Measurements from ENCODE around the gene MTRF1. TPM values are rescaled to one million over a fixed set of nuclear protein-coding genes. Genes with fewer than 3 reads are reported as not detected.
"Not testable (repeated sequence)": the region's sequence is repeated elsewhere in the genome, so short reads cannot be mapped to it uniquely, and the experiment has no call there.

MTRF1 gene
- total and polyA plus RNA-seq, 8 donors, result 11.3 to 26.9 (median 20.9) TPM

- Histone ChIP-seq H3K27ac (no peak overlapping the region), H3K4me3 (no peak overlapping the region), H3K4me1 (no peaks in the 10 kb centered on the region), H3K27me3 (no peaks in the 10 kb centered on the region), H3K9me3 (peaks cover 0 to 4% of the 10 kb centered on the region in 2 donors), H3K36me3 (no peaks in the 10 kb centered on the region)
- intact Hi-C loops (cut with DNase I), result no loop called here
- no peak for TF ChIP-seq CTCF (IDR thresholded peaks at IDR 0.05)
- no peak for DNase-seq
- no peak for ATAC-seq
Measured at GRCh38 chr13:41291246-41291645, 27.9 kb upstream of the MTRF1 start.

GRCh38 chr13:41289463-41289881 is 26.1 kb upstream of the MTRF1 start:
- ATAC-seq (no peak), DNase-seq (no peak)
- intact Hi-C loops (cut with DNase I), result no loop called here
- H3K9me3 ChIP-seq, result peaks cover 0 to 4% of the 10 kb centered on the region in 2 donors
- no peaks in the 10 kb centered on the region for H3K27me3 ChIP-seq
- H3K36me3 ChIP-seq, result no peaks in the 10 kb centered on the region
- H3K4me3 ChIP-seq, result no peak overlapping the region
- no peak overlapping the region for H3K27ac ChIP-seq
- TF ChIP-seq CTCF (IDR thresholded peaks at IDR 0.05), result no peak
- H3K4me1 ChIP-seq, result no peaks in the 10 kb centered on the region

- no peak for ATAC-seq
- Histone ChIP-seq H3K36me3 (no peaks in the 10 kb centered on the region), H3K27me3 (no peaks in the 10 kb centered on the region), H3K4me1 (no peaks in the 10 kb centered on the region), H3K9me3 (no peaks in the 10 kb centered on the region), H3K4me3 (no peak overlapping the region), H3K27ac (no peak overlapping the region)
- no peak for DNase-seq
- intact Hi-C loops (cut with DNase I), result no loop called here
- no peak for TF ChIP-seq CTCF (IDR thresholded peaks at IDR 0.05)
Measured at GRCh38 chr13:41286370-41286769, 23.0 kb upstream of the MTRF1 start.

GRCh38 chr13:41284512-41285288 is 21.3 kb upstream of the MTRF1 start:
- TF ChIP-seq CTCF (IDR thresholded peaks at IDR 0.05), result no peak
- intact Hi-C loops (cut with DNase I), result no loop called here
- ATAC-seq (no peak), DNase-seq (no peak)
- Histone ChIP-seq H3K4me1 (no peaks in the 10 kb centered on the region), H3K27me3 (no peaks in the 10 kb centered on the region), H3K4me3 (no peak overlapping the region), H3K36me3 (no peaks in the 10 kb centered on the region), H3K9me3 (no peaks in the 10 kb centered on the region), H3K27ac (no peak overlapping the region)

- TF ChIP-seq CTCF (IDR thresholded peaks at IDR 0.05), result no peak
- intact Hi-C loops (cut with DNase I), result no loop called here
- no peak overlapping the region for H3K4me3 ChIP-seq
- H3K9me3 ChIP-seq, result no peaks in the 10 kb centered on the region
- H3K36me3 ChIP-seq, result no peaks in the 10 kb centered on the region
- H3K4me1 ChIP-seq, result no peaks in the 10 kb centered on the region
- ATAC-seq, result no peak
- no peak overlapping the region for H3K27ac ChIP-seq
- no peak for DNase-seq
- H3K27me3 ChIP-seq, result no peaks in the 10 kb centered on the region
Measured at GRCh38 chr13:41282129-41282571, 18.8 kb upstream of the MTRF1 start.

GRCh38 chr13:41279156-41279555 is 15.8 kb upstream of the MTRF1 start:
- H3K9me3 ChIP-seq; H3K27me3 ChIP-seq; ATAC-seq; H3K36me3 ChIP-seq; intact Hi-C loops (cut with DNase I); H3K4me3 ChIP-seq; DNase-seq; H3K4me1 ChIP-seq; H3K27ac ChIP-seq: not testable (repeated sequence)
